Transverse colon (tissue), 4 donors: Measurements from ENCODE around the gene IMMP2L. TPM values are rescaled to one million over a fixed set of nuclear protein-coding genes. Genes with fewer than 3 reads are reported as not detected.

ENCODE experiments used
- DNase-seq: peaks from one replicate; pipeline ENCODE4 v3.0.0-alpha.2; 2019
- H3K27ac ChIP-seq, 4 donors: fragments of 200-600 bp; sonication (generic); 2 replicates each; pipeline ENCODE4 v1.5.1; 2016 to 2018; ENCODE audit warnings: inconsistent platforms in 4 of 4
- H3K27me3 ChIP-seq: fragments of 200-600 bp; sonication (generic); 2 replicates; pipeline ENCODE4 v1.5.1; 2017; ENCODE audit warnings: inconsistent platforms
- H3K36me3 ChIP-seq, 4 donors: fragments of 200-600 bp; sonication (generic); 2 replicates each; pipeline ENCODE4 v1.5.1; 2017 to 2019; ENCODE audit warnings: inconsistent platforms in 4 of 4
- H3K4me1 ChIP-seq, 4 donors: fragments of 200-600 bp; sonication (generic); 2 replicates each; pipeline ENCODE4 v1.5.1; 2017 to 2020; ENCODE audit warnings: inconsistent platforms in 4 of 4
- H3K4me3 ChIP-seq, 4 donors: fragments of 200-600 bp; sonication (generic); 1 replicate in 1 of 4; 2 replicates in 3 of 4; pipeline versions ENCODE4 v1.5.1 to v1.6.1; 2017 to 2019; ENCODE audit warnings: inconsistent platforms in 4 of 4
- H3K9me3 ChIP-seq, 2 donors: fragments of 200-600 bp; sonication (generic); 2 replicates each; pipeline ENCODE4 v1.5.1; 2017 to 2019; ENCODE audit warnings: inconsistent platforms in 2 of 2
- EP300 ChIP-seq: sonication (generic); formaldehyde crosslinking; IDR thresholded peaks from one replicate; pipeline ENCODE4 v1.6.1; 2017; ENCODE audit warnings: antibody characterized with exemption, low read depth
- POLR2A ChIP-seq: fragments of 450-650 bp; IDR thresholded peaks from one replicate; pipeline ENCODE4 v1.6.1; 2016; ENCODE audit warnings: antibody characterized with exemption, mild to moderate bottlenecking, moderate library complexity
- POLR2AphosphoS5 ChIP-seq, 3 donors: sonication (generic); formaldehyde crosslinking; IDR thresholded peaks; one replicate each; pipeline ENCODE4 v1.6.1; 2016; ENCODE audit warnings: antibody characterized with exemption in 3 of 3
- WGBS, 2 donors: methylation state at CpG; one replicate each; pipeline ENCODE4 v1.1.5; 2018; ENCODE audit warnings: low coverage in 1 of 2; 5-methylcytosine and 5-hydroxymethylcytosine counted together
- in situ Hi-C, 4 donors: fragments of 200-750 bp; cut with MboI; loops; one replicate each; pipeline versions ENCODE4 v1.15.0 to v1.15.1; 2017; ENCODE audit warnings: low sequenced_read_pairs in 3 of 4, low pct_ligation_motif_present in 1 of 4, low pct_unique_long_range_greater_than_20kb in 1 of 4
- intact Hi-C: fragments of 100-400 bp; cut with DNase I; formaldehyde crosslinking; loops from one replicate; pipeline ENCODE4 v1.15.1; 2023; ENCODE audit warnings: low total_unique reads
- total RNA-seq, 4 donors: library from RNA; depleted of rRNA; stranded (reverse); fragments of >200 nt; gene quantifications; one replicate each; pipeline ENCODE4 v1.1.0, GENCODE V29; 2016
- TF ChIP-seq, protein P1 (sequence below), 5 experiments: fragments of 200-600 bp in 3 of 5; fragments of 450-650 bp in 2 of 5; sonication (generic) in 3 of 5; IDR thresholded peaks; 1 replicate in 2 of 5; 2 replicates in 3 of 5; pipeline ENCODE4 v1.5.1; 2016 to 2017; ENCODE audit warnings: antibody characterized with exemption in 5 of 5, inconsistent platforms in 3 of 5, mild to moderate bottlenecking in 2 of 5, moderate library complexity in 1 of 5

The IMMP2L gene
- total RNA-seq, 4 donors from 2014 or later, result 8.6 to 69.6 (median 10.9) TPM

DNA sequence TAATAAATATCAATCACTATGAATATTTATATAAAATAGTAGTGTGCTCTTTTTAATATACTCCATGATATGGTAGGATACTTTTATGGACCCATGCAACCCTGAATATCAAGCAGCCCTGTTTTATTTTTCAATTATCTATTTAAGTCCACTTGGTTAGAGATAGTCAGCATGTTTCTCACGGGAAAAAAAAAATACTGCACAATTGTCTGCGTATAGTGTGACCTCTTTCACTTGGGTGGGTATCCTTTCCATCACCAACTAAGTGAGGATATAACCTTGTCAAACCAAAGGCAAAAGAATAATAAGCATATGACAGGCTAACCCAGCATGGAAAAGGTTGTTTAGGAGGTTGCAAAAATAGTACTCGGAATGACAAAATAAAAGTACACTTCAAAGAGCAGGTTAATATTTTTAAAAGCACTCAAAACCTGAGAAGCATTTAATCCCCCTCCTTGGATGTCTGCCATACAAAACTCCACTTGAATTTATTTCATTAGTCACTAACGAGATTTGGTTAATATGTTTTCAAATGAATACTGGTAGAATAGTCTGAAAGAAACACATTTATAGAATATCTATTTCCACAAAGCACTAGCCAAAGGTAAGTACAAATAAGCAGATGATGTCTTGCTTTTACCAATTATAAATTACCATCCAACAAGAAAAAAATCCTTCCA is 76.5 kb downstream of the IMMP2L start:
- in situ Hi-C loops, result loop anchor here (10.0 to 25.0 kb wide), 3 partner anchors 399 to 1649 kb away; partner anchors contain the start of gene LRRN3 (in 3 of the 4)
- peaks cover 0 to 1% (median 0%) of the 10 kb centered on the region in 4 donors for H3K36me3 ChIP-seq
- no peak overlapping the region for H3K4me3 ChIP-seq
- no peaks in the 10 kb centered on the region for H3K9me3 ChIP-seq
- TF ChIP-seq, protein P1, sequence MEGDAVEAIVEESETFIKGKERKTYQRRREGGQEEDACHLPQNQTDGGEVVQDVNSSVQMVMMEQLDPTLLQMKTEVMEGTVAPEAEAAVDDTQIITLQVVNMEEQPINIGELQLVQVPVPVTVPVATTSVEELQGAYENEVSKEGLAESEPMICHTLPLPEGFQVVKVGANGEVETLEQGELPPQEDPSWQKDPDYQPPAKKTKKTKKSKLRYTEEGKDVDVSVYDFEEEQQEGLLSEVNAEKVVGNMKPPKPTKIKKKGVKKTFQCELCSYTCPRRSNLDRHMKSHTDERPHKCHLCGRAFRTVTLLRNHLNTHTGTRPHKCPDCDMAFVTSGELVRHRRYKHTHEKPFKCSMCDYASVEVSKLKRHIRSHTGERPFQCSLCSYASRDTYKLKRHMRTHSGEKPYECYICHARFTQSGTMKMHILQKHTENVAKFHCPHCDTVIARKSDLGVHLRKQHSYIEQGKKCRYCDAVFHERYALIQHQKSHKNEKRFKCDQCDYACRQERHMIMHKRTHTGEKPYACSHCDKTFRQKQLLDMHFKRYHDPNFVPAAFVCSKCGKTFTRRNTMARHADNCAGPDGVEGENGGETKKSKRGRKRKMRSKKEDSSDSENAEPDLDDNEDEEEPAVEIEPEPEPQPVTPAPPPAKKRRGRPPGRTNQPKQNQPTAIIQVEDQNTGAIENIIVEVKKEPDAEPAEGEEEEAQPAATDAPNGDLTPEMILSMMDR (IDR thresholded peaks at IDR 0.05), result no peak
- no peak for TF ChIP-seq EP300
- TF ChIP-seq POLR2A, result no peak
- no peak for DNase-seq
- WGBS, 2 donors, result 87 to 88% methylated on average over 4 of the region's 4 CpGs
- H3K4me1 ChIP-seq, result no peaks in the 10 kb centered on the region
- H3K27ac ChIP-seq, result no peak overlapping the region
- no peaks in the 10 kb centered on the region for H3K27me3 ChIP-seq
- intact Hi-C loops, result loop anchor here (10.0 kb wide), 1 partner anchor 391 kb away; the partner anchor contains the start of gene LRRN3

GRCh38 chr7:111483078-111483477 is 79.2 kb downstream of the IMMP2L start:
- intact Hi-C loops, result loop anchor here (10.0 kb wide), 1 partner anchor 388 kb away; the partner anchor contains the start of gene LRRN3
- WGBS, 2 donors, result 69 to 92% methylated on average over 2 of the region's 2 CpGs

DNA sequence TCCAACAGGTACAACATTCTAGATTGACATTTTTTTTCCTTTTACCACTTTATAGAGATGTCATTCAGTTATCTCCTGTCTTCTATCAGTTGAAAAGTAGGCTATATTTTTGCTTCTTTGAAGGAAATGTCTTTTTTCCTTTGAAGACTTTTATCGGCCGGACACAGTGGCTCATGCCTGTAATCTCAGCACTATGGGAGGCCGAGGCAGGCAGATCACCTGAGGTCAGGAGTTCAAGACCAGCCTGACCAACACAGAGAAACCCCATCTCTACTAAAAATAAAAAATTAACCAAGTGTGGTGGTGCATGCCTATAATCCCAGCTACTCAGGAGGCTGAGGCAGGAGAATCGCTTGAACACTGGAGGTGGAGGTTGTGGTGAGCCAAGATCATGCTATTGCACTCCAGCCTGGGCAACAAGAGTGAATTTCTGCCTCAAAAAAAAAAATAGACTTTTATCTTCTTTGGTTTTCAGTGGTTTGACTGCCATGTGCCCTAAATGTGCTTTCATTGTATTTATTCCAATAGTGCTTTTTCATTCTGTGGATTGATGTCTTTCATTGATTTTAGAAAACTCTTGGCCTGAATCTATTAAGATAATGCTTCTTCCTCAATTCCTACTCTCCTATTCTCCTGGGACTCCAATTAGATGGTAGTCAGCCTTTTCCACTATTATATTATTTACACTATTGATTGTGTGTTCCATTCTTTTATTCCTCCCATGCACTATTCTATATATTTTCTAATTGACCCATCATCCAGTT is 84.6 kb downstream of the IMMP2L start:
- Histone ChIP-seq H3K27ac (no peak overlapping the region), H3K4me3 (no peak overlapping the region), H3K36me3 (no peaks in the 10 kb centered on the region), H3K9me3 (no peaks in the 10 kb centered on the region), H3K4me1 (no peaks in the 10 kb centered on the region), H3K27me3 (no peaks in the 10 kb centered on the region)
- in situ Hi-C loops (loop anchor here in 3 of 4 donors (25.0 kb wide), 2 partner anchors 390 to 1640 kb away; partner anchors contain the start of gene LRRN3 (in 3 of the 3)), intact Hi-C loops (no loop called here)
- 96% methylated on average over 4 of the region's 4 CpGs; no CpG with 5 or more reads in 1 of the 2 donors for WGBS, 2 donors
- TF ChIP-seq, protein P1 (IDR thresholded peaks at IDR 0.05), result no peak
- TF ChIP-seq POLR2AphosphoS5 (IDR thresholded peaks at IDR 0.05) (no peak), EP300 (no peak), POLR2A (no peak)
- DNase-seq, result no peak

More at GRCh38 chr7:111483078-111483477, 79.2 kb downstream of the IMMP2L start:
- no peak for TF ChIP-seq EP300
- TF ChIP-seq, protein P1 (IDR thresholded peaks at IDR 0.05), result no peak
- no peak for TF ChIP-seq POLR2A
- TF ChIP-seq POLR2AphosphoS5 (IDR thresholded peaks at IDR 0.05), result no peak
- H3K4me1 ChIP-seq, result no peaks in the 10 kb centered on the region
- DNase-seq, result no peak
- H3K27me3 ChIP-seq, result no peaks in the 10 kb centered on the region
- no peaks in the 10 kb centered on the region for H3K9me3 ChIP-seq
- H3K36me3 ChIP-seq, result peaks cover 0 to 1% (median 0%) of the 10 kb centered on the region in 4 donors
- in situ Hi-C loops, result loop anchor here (10.0 to 25.0 kb wide), 3 partner anchors 396 to 1646 kb away; partner anchors contain the start of gene LRRN3 (in 3 of the 4)
- no peak overlapping the region for H3K4me3 ChIP-seq
- H3K27ac ChIP-seq, result no peak overlapping the region
